Adrenal gland (tissue), 5 donors: ENCODE measurements around the gene JPH2.

Experiments
- CTCF ChIP-seq, 6 experiments: fragments of 450-650 bp in 4 of 6; fragments of 200-600 bp in 2 of 6; sonication (generic) in 1 of 6; IDR thresholded peaks; 1 replicate in 5 of 6; 2 replicates in 1 of 6; pipeline versions ENCODE4 v1.5.1 to v1.8.0; 2016 to 2021; ENCODE audit warnings: antibody characterized with exemption in 6 of 6, mild to moderate bottlenecking in 2 of 6, moderate library complexity in 1 of 6
- POLR2A ChIP-seq, 2 donors: fragments of 450-650 bp; IDR thresholded peaks; one replicate each; pipeline ENCODE4 v1.6.1; 2017; ENCODE audit warnings: antibody characterized with exemption in 2 of 2, mild to moderate bottlenecking in 2 of 2, moderate library complexity in 1 of 2
- donor health status: DM: no; HTN: no; CAD: no.

- TF ChIP-seq CTCF (IDR thresholded peaks at IDR 0.05) = no peak
- TF ChIP-seq POLR2A (IDR thresholded peaks at IDR 0.05) = no peak
These were observed 17.8 kb upstream of the JPH2 start for GRCh38 chr20:44204832-44205215.
